Activated CD8-positive, alpha-beta memory T cell treated with anti-CD3 and anti-CD28 coated beads for 24 hours (primary cell): ENCODE measurements around the gene SLC41A2.
"Not testable (repeated sequence)": the region's sequence is repeated elsewhere in the genome, so short reads cannot be mapped to it uniquely, and the experiment has no call there.

Source experiments
- DNase-seq: peaks from one replicate; pipeline ENCODE4 v3.0.0-alpha.2; 2020

SLC41A2 gene, protein sequence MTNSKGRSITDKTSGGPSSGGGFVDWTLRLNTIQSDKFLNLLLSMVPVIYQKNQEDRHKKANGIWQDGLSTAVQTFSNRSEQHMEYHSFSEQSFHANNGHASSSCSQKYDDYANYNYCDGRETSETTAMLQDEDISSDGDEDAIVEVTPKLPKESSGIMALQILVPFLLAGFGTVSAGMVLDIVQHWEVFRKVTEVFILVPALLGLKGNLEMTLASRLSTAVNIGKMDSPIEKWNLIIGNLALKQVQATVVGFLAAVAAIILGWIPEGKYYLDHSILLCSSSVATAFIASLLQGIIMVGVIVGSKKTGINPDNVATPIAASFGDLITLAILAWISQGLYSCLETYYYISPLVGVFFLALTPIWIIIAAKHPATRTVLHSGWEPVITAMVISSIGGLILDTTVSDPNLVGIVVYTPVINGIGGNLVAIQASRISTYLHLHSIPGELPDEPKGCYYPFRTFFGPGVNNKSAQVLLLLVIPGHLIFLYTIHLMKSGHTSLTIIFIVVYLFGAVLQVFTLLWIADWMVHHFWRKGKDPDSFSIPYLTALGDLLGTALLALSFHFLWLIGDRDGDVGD

DNA sequence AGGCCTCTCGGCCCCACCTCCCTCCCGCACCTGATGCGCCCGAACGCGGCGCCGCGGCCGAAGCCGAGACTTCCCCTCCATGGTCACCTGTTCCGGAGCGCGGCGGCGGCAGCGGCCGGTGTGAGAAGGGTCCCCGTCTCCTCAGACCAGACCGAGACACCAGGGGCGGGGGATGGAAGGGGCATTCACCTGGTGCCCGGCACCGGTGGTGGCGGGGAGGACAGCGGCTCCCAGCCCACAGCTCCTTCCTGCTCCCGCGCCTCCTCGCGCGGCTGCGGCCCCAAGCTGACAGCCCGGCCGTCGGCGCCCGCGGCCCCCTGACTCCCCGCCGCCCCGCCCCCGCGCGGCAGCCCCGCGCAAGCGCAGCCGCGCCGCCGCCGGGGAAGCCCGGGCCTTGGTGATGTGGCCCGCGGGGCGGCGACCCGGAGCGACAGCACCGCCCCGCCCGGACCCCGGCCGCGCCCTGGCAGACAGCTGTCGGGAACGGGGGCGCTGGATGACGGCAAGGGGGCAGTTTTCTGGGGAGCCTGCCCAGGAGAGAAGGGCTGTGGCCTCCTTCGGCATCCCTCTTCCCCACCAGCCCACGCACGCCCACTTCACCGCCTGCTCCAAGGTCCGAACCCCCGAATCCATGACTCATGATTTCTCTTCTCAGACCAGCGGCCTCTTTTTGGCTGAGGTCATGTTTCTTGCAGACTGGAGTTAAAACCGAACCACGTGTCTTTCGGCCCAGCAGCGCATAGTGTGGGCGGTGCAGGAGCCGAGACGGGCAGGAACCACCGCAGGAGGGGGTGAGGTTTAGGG lies at the start of gene SLC41A2:
Gene SLC41A2 (minus strand): TSS at position 290 of the 804 bp plus-strand sequence. CDS start 29,763 bp downstream, outside the sequence.
- DNase-seq, result peak; percentile 88

DNA sequence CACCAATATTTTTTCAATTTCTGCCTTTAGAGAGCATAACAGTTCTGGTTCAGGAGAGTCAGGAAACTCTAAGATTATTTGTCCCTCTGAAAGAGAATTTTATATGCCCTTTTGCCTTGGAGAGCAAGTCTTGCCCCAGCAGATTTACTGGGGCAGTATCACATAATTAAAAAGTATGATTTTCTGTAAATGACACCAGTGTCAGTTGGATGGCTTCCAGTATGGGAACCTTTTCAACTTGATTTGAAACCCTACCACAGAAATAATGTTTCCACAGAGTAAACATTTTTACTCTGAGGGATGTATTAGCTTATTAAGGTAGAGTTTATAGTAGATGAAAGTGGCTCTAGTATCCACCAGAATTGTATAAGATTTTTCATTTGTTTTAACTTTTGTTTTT lies 43.4 kb upstream of the SLC41A2 start:
- DNase-seq, result no peak

DNA sequence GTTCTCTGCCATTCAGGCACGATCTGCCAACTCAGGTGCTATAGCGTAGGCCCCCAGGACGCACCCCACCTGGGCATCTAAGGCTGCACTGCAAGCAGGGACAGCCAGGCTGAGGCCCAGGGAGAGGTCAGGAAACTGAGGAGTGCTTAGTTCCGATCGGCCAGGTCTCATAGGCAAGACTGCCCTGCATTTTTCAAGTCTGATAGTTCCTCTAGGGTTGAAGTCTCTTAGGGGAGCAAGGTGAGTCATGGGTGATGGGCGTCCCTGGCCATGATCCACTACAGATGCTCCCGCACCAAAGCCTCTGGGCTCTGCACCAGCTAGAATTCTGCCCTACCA lies 41.2 kb upstream of the SLC41A2 start:
- no peak for DNase-seq

DNA sequence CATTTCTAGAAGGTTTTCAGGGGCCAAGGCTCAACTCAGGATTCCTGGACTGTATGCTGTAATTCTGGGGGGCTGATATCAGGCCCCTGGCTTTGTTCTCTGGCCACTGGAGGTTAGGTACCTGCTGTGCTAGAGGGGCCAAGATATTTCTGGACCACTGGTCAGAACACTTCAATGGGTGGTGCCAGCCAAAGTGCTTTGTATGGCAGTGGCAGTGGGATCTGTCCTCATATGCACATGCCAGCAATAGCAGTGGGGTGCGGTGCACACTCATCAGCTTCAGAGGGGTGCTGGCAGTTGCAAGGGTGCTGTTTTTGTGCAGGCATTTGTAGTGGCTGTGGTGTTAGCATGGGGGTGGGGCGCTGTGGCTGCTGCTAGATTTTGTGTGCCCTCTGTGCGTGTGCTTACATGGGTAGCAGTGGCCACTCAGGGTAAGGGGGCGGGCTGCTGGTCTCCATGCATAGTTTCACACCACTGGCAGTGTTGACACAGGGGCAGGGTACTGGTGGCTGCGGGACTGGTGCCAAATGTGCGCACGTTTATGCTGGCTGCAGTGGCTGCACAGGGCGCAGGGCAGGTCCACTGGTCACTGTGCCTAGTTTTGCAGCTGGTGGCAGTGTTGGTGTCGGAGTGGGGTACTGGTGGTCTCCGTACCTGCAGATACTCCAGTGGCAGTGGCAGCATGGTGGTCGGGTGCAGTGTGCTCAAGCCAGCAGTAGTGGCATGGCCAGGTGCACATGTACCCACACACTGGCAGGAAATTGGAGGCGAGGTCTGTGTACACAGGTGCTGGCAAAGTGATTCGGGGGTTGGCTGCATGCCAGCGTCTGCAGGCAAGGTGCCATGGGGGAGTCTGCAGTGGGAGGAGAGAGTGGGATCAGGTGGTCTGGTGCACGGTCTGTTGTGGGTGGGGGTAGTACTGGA lies 40.6 kb upstream of the SLC41A2 start:
- no peak for DNase-seq

DNA sequence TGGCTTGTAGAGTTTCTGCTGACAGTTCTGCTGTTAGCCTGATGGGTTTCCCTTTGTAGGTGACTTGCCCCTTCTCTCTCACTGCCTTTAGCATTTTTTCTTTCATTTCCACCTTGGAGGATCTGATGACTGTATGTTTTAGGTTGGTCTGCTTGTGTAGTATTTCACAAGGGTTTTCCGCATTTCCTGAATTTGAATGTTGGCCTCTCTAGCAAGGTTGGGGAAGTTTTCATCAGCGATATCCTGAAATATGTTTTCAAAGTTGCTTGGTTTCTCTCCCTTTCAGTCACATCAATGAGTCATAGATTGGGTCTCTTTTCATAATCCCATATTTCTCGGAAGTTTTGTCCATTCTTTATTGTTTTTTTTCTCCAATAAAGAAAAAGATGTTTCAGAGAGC lies 39.5 kb upstream of the SLC41A2 start:
- no peak for DNase-seq

DNA sequence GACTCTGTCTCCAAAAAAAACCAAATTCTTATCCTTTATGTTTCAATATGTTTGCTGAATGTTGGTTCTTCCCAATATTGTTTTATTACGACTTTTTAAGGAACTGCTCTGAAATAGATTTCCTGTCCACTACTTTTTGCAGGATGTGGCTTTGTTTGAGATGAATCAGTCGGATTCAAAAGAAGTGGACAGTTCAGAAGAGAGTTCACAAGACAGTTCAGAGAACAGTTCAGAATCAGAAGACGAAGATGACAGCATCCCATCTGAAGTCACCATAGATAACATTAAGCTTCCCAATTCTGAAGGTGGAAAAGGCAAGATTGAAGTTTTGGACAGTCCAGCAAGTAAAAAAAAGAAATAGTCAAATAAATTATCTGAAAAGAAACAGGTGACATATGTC lies 36.2 kb upstream of the SLC41A2 start:
- DNase-seq, result no peak

DNA sequence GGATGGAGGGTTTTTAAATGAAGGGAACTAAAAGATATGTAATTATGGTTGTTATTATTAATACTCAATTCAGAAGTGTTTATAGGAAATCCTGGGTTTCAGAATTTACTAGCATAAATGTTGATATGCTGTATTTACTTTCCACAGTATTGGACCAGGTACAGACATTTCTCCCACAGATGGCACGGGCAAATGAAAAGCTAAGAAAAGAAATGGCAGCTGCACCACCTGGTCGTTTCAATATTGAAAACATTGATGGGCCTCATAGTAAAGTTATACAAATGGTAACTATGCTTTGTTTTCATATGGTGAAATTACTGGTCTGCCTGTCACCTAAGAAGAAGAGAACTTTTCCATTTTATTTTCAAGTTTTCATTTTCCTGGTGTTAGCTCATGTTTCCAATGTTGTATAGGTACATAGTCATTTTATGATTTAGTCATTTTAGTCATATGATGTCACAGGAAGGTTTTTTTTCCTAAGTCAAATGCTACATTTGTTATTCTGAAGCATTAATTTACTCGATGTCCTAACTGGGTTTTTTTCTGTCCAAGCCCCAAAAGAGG lies 33.6 kb upstream of the SLC41A2 start:
- DNase-seq, result no peak

DNA sequence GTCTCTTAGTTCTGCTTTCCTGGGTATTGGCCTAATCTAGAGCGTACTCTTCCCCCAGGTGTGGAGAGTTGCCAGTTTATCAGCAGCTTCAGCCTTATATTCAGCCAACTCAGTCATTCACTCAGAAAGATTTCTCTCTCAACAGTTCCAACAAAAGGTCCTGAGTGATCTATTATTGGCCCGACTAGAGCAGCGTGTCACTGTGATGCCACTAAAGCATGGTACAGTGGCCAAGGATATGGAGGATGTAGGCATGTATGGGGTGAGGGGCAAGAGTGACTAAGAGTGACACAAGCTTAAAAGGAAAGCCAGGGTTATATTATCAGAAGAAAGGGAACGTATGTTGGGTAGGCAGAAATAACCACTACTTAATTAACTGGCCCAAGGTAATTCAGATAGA lies 32.9 kb upstream of the SLC41A2 start:
- no peak for DNase-seq

DNA sequence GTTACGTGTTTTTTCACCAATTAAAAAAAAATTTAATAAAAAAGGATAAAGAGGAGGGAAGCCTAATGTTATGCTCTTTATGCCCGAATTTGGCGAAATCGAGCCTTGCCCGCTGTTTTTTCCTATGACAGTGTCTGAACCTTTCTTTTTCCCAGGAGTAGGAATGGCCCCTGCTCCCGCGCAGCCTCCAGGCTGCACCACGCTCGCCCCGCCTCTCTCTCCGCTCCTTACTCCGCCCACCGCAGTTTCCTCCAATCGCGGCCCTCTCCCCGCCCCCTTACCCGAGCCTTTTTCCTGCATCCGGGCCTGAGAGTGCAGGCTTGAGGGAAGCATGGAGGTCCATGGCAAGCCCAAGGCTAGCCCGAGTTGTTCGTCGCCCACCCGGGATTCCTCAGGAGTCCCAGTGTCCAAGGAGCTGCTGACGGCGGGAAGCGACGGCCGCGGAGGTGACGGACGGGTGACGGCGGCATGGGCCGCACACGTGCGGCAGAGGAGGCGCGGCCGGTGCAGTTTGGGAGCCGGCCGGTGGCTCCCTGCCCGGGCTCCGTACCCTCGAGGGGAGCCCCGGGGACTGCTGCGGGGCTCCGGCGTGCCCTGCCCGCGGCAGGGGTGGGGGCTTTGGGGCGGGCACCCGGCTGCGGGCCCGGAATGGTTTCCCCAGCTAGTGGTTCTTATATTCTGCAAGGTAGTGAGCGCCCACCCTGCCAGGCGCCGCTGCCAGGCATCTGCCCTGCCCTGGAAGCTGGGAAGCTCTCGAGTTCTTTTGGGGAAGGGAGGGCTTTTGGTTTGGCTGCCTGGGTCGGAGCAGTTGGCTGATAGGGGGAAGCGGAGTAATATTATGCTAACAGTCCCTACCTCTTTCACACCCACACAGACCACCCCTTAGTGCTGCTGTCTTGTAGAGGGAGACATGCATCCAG lies 28.2 kb upstream of the SLC41A2 start, which contains the start of gene NOPCHAP1:
Gene NOPCHAP1 (plus strand): TSS at position 295 of the 920 bp plus-strand sequence. CDS start 37 bp downstream, at position 332.
- peak; percentile 94 for DNase-seq

DNA sequence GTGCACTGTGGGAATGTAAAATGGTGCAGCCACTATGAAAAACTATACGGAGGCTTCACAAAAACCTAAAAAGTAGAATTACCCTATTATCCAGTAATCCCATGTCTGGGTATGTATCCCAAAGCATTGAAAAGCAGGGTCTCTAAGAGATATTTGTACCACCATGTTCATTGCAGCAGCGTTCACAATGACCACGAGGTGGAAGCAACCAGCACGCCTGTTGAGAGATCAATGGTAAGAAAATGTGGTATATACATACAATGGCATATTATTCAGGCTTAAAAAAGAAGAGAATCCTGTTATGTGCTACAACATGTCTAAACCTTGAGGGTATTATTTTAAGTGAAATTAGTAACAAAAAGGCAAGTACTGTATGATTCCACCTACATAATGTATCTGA lies 27.1 kb upstream of the SLC41A2 start:
- DNase-seq, result no peak

DNA sequence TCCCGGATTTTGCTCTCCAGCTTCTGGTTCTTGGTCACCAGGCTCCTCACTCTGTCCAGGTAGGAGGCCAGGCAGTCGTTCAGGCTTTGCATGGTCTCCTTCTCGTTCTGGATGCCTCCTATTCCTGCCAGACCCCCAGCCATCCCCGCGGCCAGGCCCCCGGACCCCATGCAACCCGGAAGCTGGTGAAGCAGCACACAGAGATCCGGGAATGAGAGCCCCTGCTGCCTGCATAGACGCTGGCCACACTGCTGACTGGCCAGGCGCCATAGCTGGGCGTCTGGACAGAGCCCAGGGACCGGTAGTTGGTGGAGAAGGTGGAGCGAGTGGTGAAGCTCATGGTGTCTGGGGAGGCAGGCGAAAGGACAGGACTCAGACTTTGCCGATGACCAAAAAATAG lies 19.6 kb upstream of the SLC41A2 start:
- not testable (repeated sequence) for DNase-seq

DNA sequence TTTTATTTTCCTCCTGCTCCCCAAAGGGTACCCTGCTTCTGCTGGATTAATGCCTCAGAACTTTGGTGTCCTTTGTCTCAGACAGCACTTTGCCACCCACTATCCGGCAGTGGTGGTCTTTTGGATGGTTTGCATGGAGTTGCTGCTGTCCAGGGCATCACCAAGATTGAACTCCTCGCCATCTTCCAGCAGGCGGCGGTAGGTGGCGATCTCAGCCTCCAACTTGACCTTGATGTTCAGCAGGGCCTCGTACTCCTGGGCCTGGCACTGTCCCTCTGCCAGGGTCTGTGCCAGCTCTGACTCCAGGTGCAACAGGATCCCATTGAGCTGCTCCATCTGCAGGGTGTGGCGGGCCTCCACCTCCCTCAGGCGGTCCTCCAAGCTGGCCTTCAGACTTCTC lies 18.6 kb upstream of the SLC41A2 start:
- DNase-seq, result no peak

DNA sequence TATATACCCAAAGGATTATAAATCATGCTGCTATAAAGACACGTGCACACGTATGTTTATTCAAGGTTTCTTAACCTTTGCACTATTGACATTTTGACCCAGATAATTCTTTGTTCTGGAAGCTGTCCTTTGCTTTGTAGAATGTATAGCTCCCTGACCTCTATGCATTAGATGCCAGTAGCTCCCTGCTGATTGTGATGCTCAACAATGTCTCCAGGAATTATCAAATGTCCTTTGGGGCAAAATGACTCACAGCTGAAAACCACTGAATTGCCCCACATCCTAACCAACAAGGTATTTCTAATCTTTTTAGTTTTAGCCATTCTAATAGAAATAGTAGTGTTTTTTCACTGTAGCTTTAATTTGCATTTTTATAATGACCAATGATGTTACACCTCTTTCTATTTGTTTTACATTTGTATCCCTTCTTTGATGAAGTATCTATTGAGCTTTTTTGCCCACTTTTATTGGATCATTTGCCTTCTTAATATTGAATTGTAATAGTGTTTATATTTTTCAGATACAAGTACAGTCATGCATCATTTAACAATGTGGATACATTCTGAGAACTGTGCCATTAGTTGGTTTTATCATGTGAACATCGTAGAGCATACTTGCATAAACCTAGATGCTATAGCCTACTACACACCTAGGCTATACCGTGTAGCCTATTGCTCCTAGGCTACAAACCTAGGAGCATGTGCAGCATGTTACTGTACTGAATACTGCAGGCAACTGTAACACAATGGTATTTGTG lies 17.7 kb upstream of the SLC41A2 start:
- no peak for DNase-seq

DNA sequence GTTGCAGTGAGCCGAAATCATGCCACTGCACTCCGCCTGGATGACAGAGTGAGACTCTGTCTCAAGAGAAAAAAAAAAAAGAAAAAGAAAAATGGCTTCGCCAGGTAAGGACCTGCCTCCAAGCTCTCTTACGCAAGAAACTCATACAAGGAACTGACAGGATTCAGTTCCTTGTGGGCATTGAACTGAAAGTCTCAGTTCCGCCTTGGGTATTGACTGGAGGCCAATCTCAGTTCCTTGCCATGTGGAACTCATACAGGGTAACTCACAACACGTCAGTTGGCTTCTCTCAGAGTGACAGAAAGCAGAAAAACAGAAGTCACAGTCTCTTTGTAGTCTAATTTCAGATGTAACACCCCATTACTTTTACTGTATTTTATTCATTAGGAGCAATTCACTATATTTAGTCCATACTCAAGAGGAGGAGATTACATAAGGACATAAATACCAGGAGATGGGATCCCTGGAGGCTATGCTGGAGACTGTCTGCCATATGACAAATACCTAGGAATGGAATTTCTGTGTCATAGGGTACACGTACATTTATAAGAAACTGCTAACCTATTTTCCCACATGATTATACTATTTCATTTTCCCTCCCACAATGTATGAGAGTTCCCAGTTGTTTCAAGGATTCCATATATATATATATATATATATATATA lies 16.7 kb upstream of the SLC41A2 start:
- no peak for DNase-seq

DNA sequence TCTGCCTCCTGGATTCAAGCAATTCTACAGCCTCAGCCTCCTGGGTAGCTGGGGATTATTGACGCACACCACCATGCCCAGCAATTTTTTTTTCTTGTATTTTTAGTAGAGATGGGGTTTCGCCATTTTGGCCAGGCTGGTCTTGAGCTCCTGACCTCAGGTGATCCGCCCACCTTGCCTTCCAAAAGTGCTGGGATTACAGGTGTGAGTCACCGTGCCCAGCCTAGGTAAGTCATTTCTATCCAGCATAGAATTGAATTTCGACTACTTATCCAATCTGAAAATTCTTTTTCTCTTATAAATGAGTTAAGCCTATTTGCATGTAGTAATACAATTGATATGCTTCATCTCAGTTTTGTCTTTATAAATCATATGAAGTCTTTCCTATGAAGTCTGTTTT lies 15.2 kb upstream of the SLC41A2 start:
- no peak for DNase-seq

DNA sequence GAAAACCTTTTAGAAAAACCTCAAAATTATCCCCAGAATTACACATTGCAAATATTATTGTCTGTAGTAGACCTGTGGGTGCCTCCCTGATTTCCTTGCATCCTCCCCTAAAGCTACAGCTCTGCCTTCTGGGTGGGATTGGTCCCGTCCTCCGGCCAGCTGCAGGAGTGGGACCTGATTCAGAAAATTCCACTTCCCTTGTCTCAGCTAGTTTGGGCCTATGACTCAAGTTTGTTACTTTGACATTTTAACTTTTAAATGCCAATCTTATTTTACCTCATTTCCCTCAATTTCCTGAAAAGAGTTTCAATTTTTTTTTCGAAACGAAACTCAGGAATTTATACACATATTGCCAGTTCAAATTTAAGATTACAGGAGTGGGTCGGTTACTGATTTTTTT lies 13.2 kb upstream of the SLC41A2 start:
- no peak for DNase-seq

DNA sequence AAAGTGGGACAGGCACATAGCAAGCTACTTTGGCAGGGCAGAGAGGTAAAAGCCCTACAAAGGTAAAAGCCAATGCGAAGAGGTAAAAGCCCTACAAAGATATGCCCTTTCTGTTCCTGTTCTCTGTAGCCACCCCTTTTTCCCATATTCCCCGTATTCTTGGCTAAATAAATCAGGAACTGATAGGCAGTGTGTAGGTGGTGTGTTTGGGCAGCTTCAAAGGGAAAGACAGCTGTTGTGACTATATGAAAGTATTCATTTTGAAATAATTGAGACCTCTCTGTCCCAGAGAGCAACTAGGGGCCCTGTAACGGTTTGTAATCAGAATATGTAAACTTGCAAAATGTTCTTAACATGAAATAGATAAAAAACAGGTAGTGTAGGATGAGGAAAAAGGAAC lies 11.3 kb upstream of the SLC41A2 start:
- DNase-seq, result no peak

DNA sequence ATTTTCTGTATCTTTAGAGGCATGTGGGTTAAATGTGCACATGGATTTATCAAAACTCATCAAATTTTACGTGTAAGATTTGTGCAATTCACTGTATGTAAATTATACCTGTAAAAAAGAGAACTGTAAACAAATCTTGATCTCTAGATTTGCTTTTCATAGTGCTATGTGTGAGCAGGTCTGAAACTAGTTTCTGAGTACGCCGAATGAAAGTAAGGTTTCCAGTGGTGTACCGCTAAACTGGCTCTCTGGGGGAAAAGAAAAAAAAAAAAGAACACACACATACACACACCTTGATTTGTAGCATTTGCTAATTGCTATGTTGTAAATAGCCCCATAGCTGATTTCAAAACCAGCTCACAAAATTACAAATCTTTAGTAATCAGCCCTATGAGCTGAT lies 8.6 kb upstream of the SLC41A2 start:
- DNase-seq, result no peak

DNA sequence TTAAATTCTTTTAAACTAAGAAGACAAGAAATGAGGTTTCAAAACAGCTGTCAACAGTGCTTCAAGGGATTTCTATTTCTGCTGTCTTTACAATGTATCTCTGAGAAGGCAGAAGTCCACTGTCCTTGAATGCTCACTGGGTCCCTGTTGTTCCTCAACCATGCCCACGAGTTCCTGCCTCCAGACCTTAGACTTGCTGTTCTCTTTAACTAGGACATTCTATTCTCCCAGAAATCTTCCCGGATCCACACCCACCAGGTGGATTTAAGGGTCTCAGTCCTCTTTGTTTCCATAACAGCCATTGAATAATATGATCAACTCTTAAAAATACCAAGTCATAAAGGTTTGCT lies 6.7 kb upstream of the SLC41A2 start:
- DNase-seq, result no peak
